HL-60 (cell line): ENCODE data around the gene NKX1-1.

Experiments
- SPI1 ChIP-seq: IDR thresholded peaks from 2 replicates; pipeline ENCODE4 v1.6.1; 2012; ENCODE audit warnings: low read depth, mild to moderate bottlenecking, borderline replicate concordance
- TF ChIP-seq, protein P1 (sequence below): IDR thresholded peaks from one replicate; pipeline ENCODE4 v1.5.1; 2011; ENCODE audit warnings: low read length, control low read depth, inconsistent platforms; ENCODE audit not compliant: insufficient read depth

DNA sequence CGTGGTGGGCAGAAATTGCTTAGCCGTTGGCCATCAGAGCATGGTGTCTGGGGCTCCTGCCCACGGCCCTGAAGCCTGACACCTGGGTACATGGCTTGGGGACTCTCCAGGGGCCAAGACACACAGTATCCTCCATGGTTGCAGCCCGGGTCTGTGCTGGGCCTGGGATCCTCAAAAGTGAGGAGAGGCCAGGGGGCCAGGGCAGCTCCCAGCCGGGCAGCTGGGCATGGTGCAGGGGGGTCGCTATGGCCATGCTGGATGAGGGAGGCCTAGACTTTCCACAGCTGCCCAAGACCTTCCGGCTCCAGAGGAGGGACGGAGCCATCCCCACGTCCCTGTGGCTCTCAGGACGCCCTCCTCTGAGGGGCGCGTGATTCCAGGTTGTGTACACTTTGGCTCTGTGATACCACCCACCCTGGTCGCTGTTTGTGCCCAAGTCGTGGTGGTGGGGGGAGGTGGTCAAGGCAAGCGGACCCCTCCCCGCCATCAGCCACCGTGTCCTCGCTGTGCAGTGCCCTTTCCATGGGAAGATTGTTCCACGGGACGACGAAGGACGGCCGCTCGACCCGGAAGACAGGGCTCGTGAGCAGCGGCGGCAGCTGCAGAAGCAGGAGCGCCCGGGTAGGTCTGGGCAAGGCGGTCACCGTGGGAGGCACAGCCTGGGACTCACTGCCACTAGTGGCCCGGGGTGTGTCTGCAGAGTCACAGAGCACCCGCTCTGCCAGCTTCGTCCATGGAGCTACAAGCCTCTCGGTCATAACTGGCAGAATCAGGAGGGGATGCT is 25.7 kb downstream of the NKX1-1 start:
- TF ChIP-seq, protein P1, sequence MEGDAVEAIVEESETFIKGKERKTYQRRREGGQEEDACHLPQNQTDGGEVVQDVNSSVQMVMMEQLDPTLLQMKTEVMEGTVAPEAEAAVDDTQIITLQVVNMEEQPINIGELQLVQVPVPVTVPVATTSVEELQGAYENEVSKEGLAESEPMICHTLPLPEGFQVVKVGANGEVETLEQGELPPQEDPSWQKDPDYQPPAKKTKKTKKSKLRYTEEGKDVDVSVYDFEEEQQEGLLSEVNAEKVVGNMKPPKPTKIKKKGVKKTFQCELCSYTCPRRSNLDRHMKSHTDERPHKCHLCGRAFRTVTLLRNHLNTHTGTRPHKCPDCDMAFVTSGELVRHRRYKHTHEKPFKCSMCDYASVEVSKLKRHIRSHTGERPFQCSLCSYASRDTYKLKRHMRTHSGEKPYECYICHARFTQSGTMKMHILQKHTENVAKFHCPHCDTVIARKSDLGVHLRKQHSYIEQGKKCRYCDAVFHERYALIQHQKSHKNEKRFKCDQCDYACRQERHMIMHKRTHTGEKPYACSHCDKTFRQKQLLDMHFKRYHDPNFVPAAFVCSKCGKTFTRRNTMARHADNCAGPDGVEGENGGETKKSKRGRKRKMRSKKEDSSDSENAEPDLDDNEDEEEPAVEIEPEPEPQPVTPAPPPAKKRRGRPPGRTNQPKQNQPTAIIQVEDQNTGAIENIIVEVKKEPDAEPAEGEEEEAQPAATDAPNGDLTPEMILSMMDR: no peak
- no peak for TF ChIP-seq SPI1
